ENCODE data around the gene SCAANT1. TPM values are rescaled to one million over a fixed set of nuclear protein-coding genes. Genes with fewer than 3 reads are reported as not detected.

The SCAANT1 gene
- not detected for total RNA-seq
- polyA plus RNA-seq (ENCODE audit: insufficient read depth, low read depth, low replicate concordance), result 4.4 TPM
- long read RNA-seq, donor 1, result 0 reads
- long read RNA-seq, donor 2, partial matches to known transcripts, result 0 of 1 reads
- long read RNA-seq, donor 2, other reads (novel, unspliced or antisense), result 0 of 1 reads

DNA sequence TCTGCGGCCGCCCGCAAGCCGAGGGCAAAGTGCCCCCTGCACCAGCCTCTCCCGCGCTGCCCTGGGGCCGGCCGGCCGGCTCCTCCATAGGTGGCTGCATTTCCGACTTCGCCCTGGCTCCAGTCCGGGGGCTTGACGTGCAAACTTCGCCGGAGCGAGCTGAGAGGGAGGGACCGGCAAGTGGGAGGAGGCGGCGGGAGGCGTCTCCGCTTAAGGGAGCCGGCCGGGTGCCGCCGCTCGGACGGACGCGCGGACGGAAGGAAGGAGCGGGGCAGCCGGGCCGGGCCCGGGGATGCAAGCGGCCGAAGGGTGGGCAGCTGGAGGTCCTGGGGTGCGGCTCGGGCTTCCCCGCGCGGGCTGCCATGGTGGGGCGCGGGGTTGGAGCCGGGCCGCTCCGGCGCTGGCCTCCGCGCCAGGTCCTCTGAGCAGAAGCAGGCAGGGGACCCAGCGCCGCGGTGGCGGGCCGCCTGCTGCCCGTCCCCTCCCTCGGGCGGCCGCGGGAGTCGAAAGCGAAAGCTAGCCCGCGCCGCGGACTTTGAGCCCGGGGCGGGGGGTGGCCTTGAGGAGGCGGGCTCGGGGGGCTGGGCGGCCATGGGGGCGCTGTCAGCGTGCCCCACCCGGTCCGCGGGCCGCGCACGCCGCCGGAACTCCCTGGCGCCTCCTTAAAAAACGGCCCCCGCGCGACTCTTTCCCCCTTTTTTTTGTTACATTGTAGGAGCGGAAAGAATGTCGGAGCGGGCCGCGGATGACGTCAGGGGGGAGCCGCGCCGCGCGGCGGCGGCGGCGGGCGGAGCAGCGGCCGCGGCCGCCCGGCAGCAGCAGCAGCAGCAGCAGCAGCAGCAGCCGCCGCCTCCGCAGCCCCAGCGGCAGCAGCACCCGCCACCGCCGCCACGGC, at the start of gene SCAANT1:
TSS of gene SCAANT1 (minus strand) at position 511 of the 895 bp plus-strand sequence.
- WGBS, 2 donors, result 1% methylated on average over 16 to 82 of the region's 115 CpGs
- intact Hi-C loops (cut with DNase I; ENCODE audit: low total_unique reads), result no loop called here
- no peaks in the 10 kb centered on the region for H3K36me3 ChIP-seq (ENCODE audit: low read depth, missing control alignments)

DNA sequence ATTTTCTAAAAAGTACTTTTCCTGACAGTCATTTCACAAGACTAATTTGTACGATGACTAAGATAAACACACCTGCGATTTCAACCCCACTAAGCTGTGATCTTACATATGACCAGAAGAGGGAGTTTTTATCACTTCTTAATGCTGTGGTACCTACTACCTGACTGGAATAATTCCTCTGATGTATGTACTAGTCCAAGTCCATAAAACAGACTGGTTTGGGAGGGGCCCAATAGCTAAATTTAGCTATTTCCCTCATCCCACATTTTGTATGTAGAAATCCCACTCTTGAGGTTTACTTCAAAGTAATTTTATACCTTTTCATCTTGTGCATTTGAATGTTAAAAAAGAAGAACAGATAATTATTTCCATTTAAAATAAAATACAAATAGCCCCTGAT, 49.7 kb upstream of the SCAANT1 start:
- WGBS, 2 donors, result 62% methylated on average over 2 of the region's 2 CpGs
- no peak overlapping the region for H3K4me3 ChIP-seq
- intact Hi-C loops (cut with DNase I; ENCODE audit: low total_unique reads), result no loop called here
- TF ChIP-seq, protein P1, sequence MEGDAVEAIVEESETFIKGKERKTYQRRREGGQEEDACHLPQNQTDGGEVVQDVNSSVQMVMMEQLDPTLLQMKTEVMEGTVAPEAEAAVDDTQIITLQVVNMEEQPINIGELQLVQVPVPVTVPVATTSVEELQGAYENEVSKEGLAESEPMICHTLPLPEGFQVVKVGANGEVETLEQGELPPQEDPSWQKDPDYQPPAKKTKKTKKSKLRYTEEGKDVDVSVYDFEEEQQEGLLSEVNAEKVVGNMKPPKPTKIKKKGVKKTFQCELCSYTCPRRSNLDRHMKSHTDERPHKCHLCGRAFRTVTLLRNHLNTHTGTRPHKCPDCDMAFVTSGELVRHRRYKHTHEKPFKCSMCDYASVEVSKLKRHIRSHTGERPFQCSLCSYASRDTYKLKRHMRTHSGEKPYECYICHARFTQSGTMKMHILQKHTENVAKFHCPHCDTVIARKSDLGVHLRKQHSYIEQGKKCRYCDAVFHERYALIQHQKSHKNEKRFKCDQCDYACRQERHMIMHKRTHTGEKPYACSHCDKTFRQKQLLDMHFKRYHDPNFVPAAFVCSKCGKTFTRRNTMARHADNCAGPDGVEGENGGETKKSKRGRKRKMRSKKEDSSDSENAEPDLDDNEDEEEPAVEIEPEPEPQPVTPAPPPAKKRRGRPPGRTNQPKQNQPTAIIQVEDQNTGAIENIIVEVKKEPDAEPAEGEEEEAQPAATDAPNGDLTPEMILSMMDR (IDR thresholded peaks at IDR 0.05), result peak in 2 of 3 experiments; percentile 29 to 55
- TF ChIP-seq POLR2A (IDR thresholded peaks at IDR 0.05), result no peak
- H3K27ac ChIP-seq, result no peak overlapping the region
- DNase-seq, result no peak
- no peaks in the 10 kb centered on the region for H3K36me3 ChIP-seq (ENCODE audit: low read depth, missing control alignments)
- no peaks in the 10 kb centered on the region for H3K27me3 ChIP-seq
- no peaks in the 10 kb centered on the region for H3K9me3 ChIP-seq
- H3K4me1 ChIP-seq, result no peaks in the 10 kb centered on the region

More for the DNA sequence above, at the start of gene SCAANT1:
- Histone ChIP-seq H3K27me3 (no peaks in the 10 kb centered on the region), H3K9me3 (no peaks in the 10 kb centered on the region), H3K27ac (peak within 1 kb of the TSS; percentile 91 to 98), H3K4me1 (peaks cover 18% of the 10 kb centered on the region), H3K4me3 (peak within 1 kb of the TSS; percentile 82 to 92)
- no peak for TF ChIP-seq POLR2A (IDR thresholded peaks at IDR 0.05)
- TF ChIP-seq, protein P1 (IDR thresholded peaks at IDR 0.05), result peak; percentile 5 to 44 (median 19)
- DNase-seq, result peak; percentile 91

DNA sequence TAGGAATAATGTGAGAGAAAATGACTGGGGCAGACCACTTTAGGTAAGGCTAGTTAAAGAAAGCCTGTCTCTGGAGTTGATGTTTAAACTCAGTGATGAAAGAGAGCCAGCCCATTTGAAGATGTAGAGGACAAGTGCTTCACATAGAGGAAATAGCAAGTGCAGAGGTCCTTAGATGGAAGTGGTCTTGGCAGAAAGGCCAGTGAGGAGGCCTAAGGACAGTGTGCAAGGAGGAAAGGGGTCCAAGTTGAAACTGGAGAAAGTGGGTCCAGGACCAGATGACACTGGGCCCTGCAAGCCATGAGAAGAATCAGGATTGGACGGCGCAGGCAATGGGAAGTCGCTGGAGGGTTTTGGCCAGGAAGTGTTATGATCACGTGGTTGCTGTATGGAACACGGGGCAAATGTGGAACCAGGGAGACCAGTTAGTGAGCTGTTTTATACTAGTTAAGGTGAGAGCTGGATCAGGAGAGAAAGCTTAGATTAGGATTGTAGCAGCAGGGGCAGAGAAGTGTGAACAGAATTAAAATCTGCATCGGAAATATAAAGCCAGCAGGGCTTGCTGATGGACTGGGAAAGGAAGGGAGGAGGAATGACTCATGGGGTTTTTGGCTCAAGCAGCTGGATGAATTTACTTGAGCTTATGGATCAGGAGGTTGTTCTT, 48.0 kb upstream of the SCAANT1 start:
- H3K9me3 ChIP-seq, result no peaks in the 10 kb centered on the region
- intact Hi-C loops (cut with DNase I; ENCODE audit: low total_unique reads), result no loop called here
- no peak overlapping the region for H3K27ac ChIP-seq
- no peaks in the 10 kb centered on the region for H3K27me3 ChIP-seq
- WGBS, 2 donors, result 40 to 52% methylated on average over 6 of the region's 6 CpGs
- TF ChIP-seq, protein P1 (IDR thresholded peaks at IDR 0.05), result no peak
- no peak for TF ChIP-seq POLR2A (IDR thresholded peaks at IDR 0.05)
- H3K36me3 ChIP-seq (ENCODE audit: low read depth, missing control alignments), result no peaks in the 10 kb centered on the region
- no peaks in the 10 kb centered on the region for H3K4me1 ChIP-seq
- DNase-seq, result no peak
- no peak overlapping the region for H3K4me3 ChIP-seq

DNA sequence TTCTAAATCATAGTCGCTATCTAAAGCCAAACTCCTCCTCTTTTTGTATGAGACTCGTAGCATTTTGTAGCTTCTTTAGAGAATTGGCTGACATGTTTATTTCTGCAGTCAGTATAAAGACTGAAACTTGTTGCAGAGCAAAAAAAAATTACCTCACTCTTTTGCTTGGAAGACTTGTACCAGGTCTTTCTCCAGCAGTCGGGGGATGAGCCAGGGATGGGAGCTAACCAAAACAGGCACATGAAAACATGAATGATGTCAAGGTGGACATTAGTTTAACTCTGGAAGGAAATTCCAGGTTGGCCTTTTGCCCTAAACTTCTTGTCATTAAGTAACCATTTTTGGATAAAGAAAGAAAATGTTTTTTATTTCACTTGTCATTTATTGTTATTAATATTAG, 47.0 kb upstream of the SCAANT1 start:
- no peak overlapping the region for H3K4me3 ChIP-seq
- H3K27ac ChIP-seq, result no peak overlapping the region
- H3K4me1 ChIP-seq, result no peaks in the 10 kb centered on the region
- no peaks in the 10 kb centered on the region for H3K36me3 ChIP-seq (ENCODE audit: low read depth, missing control alignments)
- DNase-seq, result no peak
- 51 to 58% methylated on average over 3 of the region's 3 CpGs for WGBS, 2 donors
- intact Hi-C loops (cut with DNase I; ENCODE audit: low total_unique reads), result no loop called here
- no peaks in the 10 kb centered on the region for H3K27me3 ChIP-seq
- no peak for TF ChIP-seq POLR2A (IDR thresholded peaks at IDR 0.05)
- TF ChIP-seq, protein P1 (IDR thresholded peaks at IDR 0.05), result no peak
- H3K9me3 ChIP-seq, result no peaks in the 10 kb centered on the region
